Mesendoderm (in vitro differentiated cells): ENCODE data around the gene MSX2.

Experiments used
- DNase-seq: peaks from one replicate; pipeline ENCODE4 v3.0.0; 2013
- H2AK5ac ChIP-seq: 2 replicates; pipeline ENCODE4 v1.6.1; 2013; ENCODE audit warnings: low read length, inconsistent platforms
- H2BK120ac ChIP-seq: 2 replicates; pipeline ENCODE4 v1.6.1; 2013; ENCODE audit warnings: low read depth, mild to moderate bottlenecking, low read length, moderate library complexity, mixed read lengths
- H2BK15ac ChIP-seq: replicated peaks from 2 replicates; pipeline ENCODE4 v1.6.1; 2013; ENCODE audit warnings: low read depth, mild to moderate bottlenecking, moderate library complexity
- H2BK5ac ChIP-seq: 2 replicates; pipeline ENCODE4 v1.6.1; 2013; ENCODE audit warnings: low read length, inconsistent platforms
- H3K18ac ChIP-seq: 2 replicates; pipeline ENCODE4 v1.6.1; 2013; ENCODE audit warnings: mild to moderate bottlenecking, low read length, mixed read lengths
- H3K23ac ChIP-seq: one replicate; pipeline ENCODE4 v1.6.1; 2013; ENCODE audit warnings: low read length
- H3K27ac ChIP-seq: 2 replicates; pipeline ENCODE4 v1.5.1; 2013; ENCODE audit warnings: low read depth, mild to moderate bottlenecking, inconsistent platforms, low read length, moderate library complexity
- H3K27me3 ChIP-seq: 2 replicates; pipeline ENCODE4 v1.6.1; 2013; ENCODE audit warnings: low read length, control low read depth, mild to moderate bottlenecking, inconsistent platforms; ENCODE audit not compliant: insufficient read depth, poor library complexity
- H3K36me3 ChIP-seq: 2 replicates; pipeline ENCODE4 v1.6.1; 2013; ENCODE audit warnings: low read length, inconsistent platforms; ENCODE audit not compliant: control insufficient read depth, insufficient read depth
- H3K4ac ChIP-seq: one replicate; pipeline ENCODE4 v1.6.1; 2013; ENCODE audit warnings: low read depth, mild to moderate bottlenecking, low read length, moderate library complexity
- H3K4me1 ChIP-seq: 2 replicates; pipeline ENCODE4 v1.6.1; 2013; ENCODE audit warnings: low read depth, low read length, inconsistent platforms; ENCODE audit not compliant: control insufficient read depth
- H3K4me2 ChIP-seq: 2 replicates; pipeline ENCODE4 v1.6.1; 2013; ENCODE audit warnings: low read length
- H3K4me3 ChIP-seq: 2 replicates; pipeline ENCODE4 v1.5.1; 2013; ENCODE audit warnings: mild to moderate bottlenecking, low read length
- H3K56ac ChIP-seq: one replicate; pipeline ENCODE4 v1.6.1; 2013; ENCODE audit warnings: low read length
- H3K79me1 ChIP-seq: 2 replicates; pipeline ENCODE4 v1.6.1; 2013; ENCODE audit warnings: low read length, inconsistent platforms
- H3K79me2 ChIP-seq: 2 replicates; pipeline ENCODE4 v1.6.1; 2013; ENCODE audit warnings: mild to moderate bottlenecking, low read length; ENCODE audit not compliant: control insufficient read depth, insufficient read depth
- H3K9ac ChIP-seq: 2 replicates; pipeline ENCODE4 v1.6.1; 2013; ENCODE audit warnings: low read length, inconsistent platforms
- H4K5ac ChIP-seq: one replicate; pipeline ENCODE4 v1.6.1; 2013; ENCODE audit warnings: low read length
- H4K8ac ChIP-seq: one replicate; pipeline ENCODE4 v1.6.1; 2013; ENCODE audit warnings: low read depth, mild to moderate bottlenecking, control low read depth, low read length, moderate library complexity
- WGBS: extraction: QIAGEN DNeasy Blood & Tissue Kit; methylation state at CpG from one replicate; pipeline ENCODE4 v1.1.7; 2013; ENCODE audit warnings: low lambda C conversion rate, missing lambda C conversion rate; ENCODE audit not compliant: insufficient coverage; ENCODE audit errors: extremely low coverage; 5-methylcytosine and 5-hydroxymethylcytosine counted together

MSX2 gene

DNA sequence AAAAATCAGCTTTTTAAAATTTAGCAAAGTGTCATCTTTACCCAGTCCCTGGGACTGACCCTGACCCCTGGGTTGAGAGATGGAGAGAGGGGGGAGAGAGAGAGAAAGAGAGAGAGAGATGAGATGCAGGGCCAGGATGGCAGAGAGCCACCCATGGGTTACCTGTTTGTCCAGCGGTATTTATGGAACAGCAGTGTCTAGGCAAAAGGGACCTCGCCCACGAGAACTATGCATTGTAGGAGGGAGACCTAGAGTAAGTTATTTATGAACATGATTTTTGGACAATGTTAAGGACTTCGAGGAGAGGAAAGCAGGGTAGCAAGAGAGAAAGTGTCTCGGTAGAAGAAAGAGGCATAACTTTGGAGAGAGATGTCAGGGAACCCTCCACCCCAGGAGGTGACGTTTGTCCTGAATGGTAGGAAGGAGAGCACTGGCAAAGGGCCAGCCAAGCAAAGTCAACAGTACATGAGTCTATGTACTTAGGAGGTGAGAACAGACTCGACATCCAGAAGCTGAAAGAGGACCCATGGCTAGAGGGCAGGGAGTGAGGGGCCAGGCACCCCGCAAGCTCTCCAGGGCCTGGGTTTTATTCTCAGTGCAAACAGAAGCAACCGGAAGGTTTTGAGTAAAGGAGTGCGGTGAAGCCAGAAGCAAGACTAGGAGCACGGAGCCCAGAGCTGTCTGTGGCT is 30.5 kb upstream of the MSX2 start:
- Histone ChIP-seq H3K4me2 (no peak overlapping the region), H3K4me1 (peaks cover 11% of the 10 kb centered on the region), H2AK5ac (peak overlapping the region; percentile 59), H2BK15ac (peak overlapping the region; percentile 97), H4K5ac (peak overlapping the region; percentile 12), H3K27ac (no peak overlapping the region), H3K18ac (peak overlapping the region; percentile 81), H3K27me3 (no peaks in the 10 kb centered on the region), H3K4ac (no peak overlapping the region), H3K23ac (peak overlapping the region; percentile 71), H3K56ac (peak overlapping the region; percentile 83), H2BK120ac (no peak overlapping the region), H2BK5ac (peak overlapping the region; percentile 53), H3K36me3 (no peaks in the 10 kb centered on the region), H4K8ac (no peak overlapping the region), H3K79me1 (no peaks in the 10 kb centered on the region), H3K79me2 (no peaks in the 10 kb centered on the region), H3K9ac (peak overlapping the region; percentile 13), H3K4me3 (no peak overlapping the region)
- no CpG with 5 or more reads among the region's 11 CpGs for WGBS
- DNase-seq: no peak

DNA sequence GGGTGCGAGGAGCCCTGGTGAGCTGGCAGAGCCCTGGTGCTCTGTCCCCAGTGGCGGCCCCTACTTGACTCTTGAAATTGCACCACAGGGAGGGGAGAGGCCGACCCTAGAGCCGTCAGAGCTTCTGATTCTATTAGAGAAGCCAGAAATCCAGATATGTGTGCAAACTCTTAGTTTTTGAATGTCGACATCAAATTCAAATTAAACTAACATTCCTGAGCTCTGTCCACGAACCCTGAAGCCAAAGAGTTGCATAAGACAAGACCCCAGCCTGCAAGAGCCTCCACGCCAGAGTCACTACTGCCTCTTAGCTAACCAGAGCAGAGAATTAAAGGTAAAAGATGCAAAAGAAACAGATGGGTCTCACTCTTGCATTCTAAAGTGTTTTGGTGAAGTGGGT is 29.8 kb upstream of the MSX2 start:
- WGBS: no CpG with 5 or more reads among the region's 7 CpGs
- Histone ChIP-seq H3K27me3 (no peaks in the 10 kb centered on the region), H3K79me1 (no peaks in the 10 kb centered on the region), H3K4me2 (no peak overlapping the region), H2AK5ac (no peak overlapping the region), H3K79me2 (no peaks in the 10 kb centered on the region), H3K4me1 (peaks cover 11% of the 10 kb centered on the region), H3K23ac (no peak overlapping the region), H2BK5ac (no peak overlapping the region), H3K9ac (no peak overlapping the region), H3K36me3 (no peaks in the 10 kb centered on the region), H3K27ac (no peak overlapping the region), H4K5ac (no peak overlapping the region), H3K4ac (no peak overlapping the region), H2BK15ac (peak overlapping the region; percentile 97), H3K4me3 (no peak overlapping the region), H3K56ac (peak overlapping the region; percentile 28), H2BK120ac (no peak overlapping the region), H3K18ac (peak overlapping the region; percentile 81), H4K8ac (no peak overlapping the region)
- no peak for DNase-seq

- H3K4me2 ChIP-seq: no peak overlapping the region
- H4K8ac ChIP-seq: no peak overlapping the region
- no peak overlapping the region for H3K4ac ChIP-seq
- H3K4me3 ChIP-seq: no peak overlapping the region
- no peak overlapping the region for H2AK5ac ChIP-seq
- H4K5ac ChIP-seq: no peak overlapping the region
- H3K9ac ChIP-seq: no peak overlapping the region
- H3K56ac ChIP-seq: no peak overlapping the region
- no peak overlapping the region for H2BK120ac ChIP-seq
- no peaks in the 10 kb centered on the region for H3K27me3 ChIP-seq
- peak; percentile 42 for DNase-seq
- no peaks in the 10 kb centered on the region for H3K36me3 ChIP-seq
- H3K4me1 ChIP-seq: peaks cover 6% of the 10 kb centered on the region
- no peak overlapping the region for H3K23ac ChIP-seq
- no peak overlapping the region for H2BK15ac ChIP-seq
- no peak overlapping the region for H3K18ac ChIP-seq
- H3K79me1 ChIP-seq: no peaks in the 10 kb centered on the region
- no peaks in the 10 kb centered on the region for H3K79me2 ChIP-seq
- WGBS: no CpG with 5 or more reads among the region's 8 CpGs
- no peak overlapping the region for H2BK5ac ChIP-seq
- no peak overlapping the region for H3K27ac ChIP-seq
Observed at GRCh38 chr5:174698156-174698555, 26.2 kb upstream of the MSX2 start.

- no peak for DNase-seq
- no peak overlapping the region for H3K4me2 ChIP-seq
- H3K79me2 ChIP-seq: no peaks in the 10 kb centered on the region
- H3K4me3 ChIP-seq: no peak overlapping the region
- peaks cover under 1% of the 10 kb centered on the region for H3K4me1 ChIP-seq
- H3K56ac ChIP-seq: no peak overlapping the region
- H3K27ac ChIP-seq: no peak overlapping the region
- no CpG with 5 or more reads among the region's 3 CpGs for WGBS
- no peaks in the 10 kb centered on the region for H3K36me3 ChIP-seq
- no peak overlapping the region for H2BK120ac ChIP-seq
- no peak overlapping the region for H2AK5ac ChIP-seq
- no peak overlapping the region for H2BK5ac ChIP-seq
- H3K79me1 ChIP-seq: no peaks in the 10 kb centered on the region
- H3K4ac ChIP-seq: no peak overlapping the region
- H3K23ac ChIP-seq: no peak overlapping the region
- no peak overlapping the region for H2BK15ac ChIP-seq
- no peak overlapping the region for H4K5ac ChIP-seq
- no peak overlapping the region for H4K8ac ChIP-seq
- H3K18ac ChIP-seq: no peak overlapping the region
- H3K9ac ChIP-seq: no peak overlapping the region
- H3K27me3 ChIP-seq: no peaks in the 10 kb centered on the region
Observed at GRCh38 chr5:174699131-174699530, 25.3 kb upstream of the MSX2 start.

GRCh38 chr5:174706997-174707572 is 17.3 kb upstream of the MSX2 start:
- H3K79me1 ChIP-seq: no peaks in the 10 kb centered on the region
- no peak overlapping the region for H4K8ac ChIP-seq
- no peak overlapping the region for H3K4me3 ChIP-seq
- H3K18ac ChIP-seq: no peak overlapping the region
- H3K4me1 ChIP-seq: no peaks in the 10 kb centered on the region
- H3K56ac ChIP-seq: no peak overlapping the region
- no CpG with 5 or more reads among the region's 9 CpGs for WGBS
- no peak overlapping the region for H4K5ac ChIP-seq
- H3K27ac ChIP-seq: no peak overlapping the region
- no peak overlapping the region for H3K23ac ChIP-seq
- no peaks in the 10 kb centered on the region for H3K27me3 ChIP-seq
- H3K4me2 ChIP-seq: no peak overlapping the region
- no peaks in the 10 kb centered on the region for H3K36me3 ChIP-seq
- no peak for DNase-seq
- no peak overlapping the region for H2BK15ac ChIP-seq
- no peak overlapping the region for H3K9ac ChIP-seq
- H3K79me2 ChIP-seq: no peaks in the 10 kb centered on the region
- H2AK5ac ChIP-seq: no peak overlapping the region
- H2BK5ac ChIP-seq: no peak overlapping the region
- no peak overlapping the region for H2BK120ac ChIP-seq
- H3K4ac ChIP-seq: no peak overlapping the region

GRCh38 chr5:174707671-174708070 is 16.7 kb upstream of the MSX2 start:
- no CpG with 5 or more reads among the region's 11 CpGs for WGBS
- Histone ChIP-seq H3K79me2 (no peaks in the 10 kb centered on the region), H3K27me3 (no peaks in the 10 kb centered on the region), H2AK5ac (no peak overlapping the region), H3K4ac (no peak overlapping the region), H3K79me1 (no peaks in the 10 kb centered on the region), H3K56ac (no peak overlapping the region), H3K4me2 (no peak overlapping the region), H3K4me1 (no peaks in the 10 kb centered on the region), H3K27ac (no peak overlapping the region), H3K4me3 (no peak overlapping the region), H3K18ac (no peak overlapping the region), H2BK5ac (no peak overlapping the region), H3K36me3 (no peaks in the 10 kb centered on the region), H4K5ac (no peak overlapping the region), H2BK120ac (no peak overlapping the region), H3K9ac (no peak overlapping the region), H4K8ac (no peak overlapping the region), H3K23ac (no peak overlapping the region), H2BK15ac (no peak overlapping the region)
- no peak for DNase-seq
